ENCODE results near the gene BEAN1.
A peak's percentile ranks its signal among the peaks of the same experiment; 100 is the strongest.
"Not testable (repeated sequence)": the region's sequence is repeated elsewhere in the genome, so short reads cannot be mapped to it uniquely, and the experiment has no call there.

The BEAN1 gene

DNA sequence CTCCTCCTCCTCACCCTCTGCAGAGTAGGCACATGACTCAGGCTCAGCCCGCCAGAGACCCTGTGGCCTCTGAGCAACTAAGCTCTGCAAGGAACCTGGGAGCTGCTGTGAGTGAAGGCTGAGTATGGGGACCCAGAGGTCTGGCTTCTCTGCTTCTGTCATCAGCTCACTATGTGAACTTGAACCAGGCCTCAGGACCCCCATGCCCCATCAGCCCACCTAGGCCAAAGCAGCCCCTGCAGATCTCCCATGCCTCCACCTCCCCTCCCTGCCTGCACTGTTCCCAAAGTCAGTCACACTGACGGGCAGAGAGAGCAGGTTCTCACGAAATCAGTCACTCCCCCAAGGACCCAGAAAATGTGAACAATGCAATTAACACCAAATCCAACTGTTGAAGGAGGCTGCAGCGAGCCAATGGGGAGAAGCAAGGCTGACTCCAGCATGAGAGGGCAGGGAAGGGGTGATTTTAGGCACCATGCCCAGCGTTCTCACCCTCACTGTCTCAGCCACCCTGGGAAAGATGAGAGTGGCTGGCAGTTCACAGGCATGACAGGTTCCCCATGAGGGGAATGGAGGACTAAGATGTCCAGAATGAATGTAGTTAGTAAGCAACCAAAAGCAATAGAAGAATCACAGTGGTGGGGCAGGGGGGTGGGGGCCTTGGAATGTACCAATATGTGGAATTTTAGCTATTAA is 60.6 kb downstream of the BEAN1 start:
- DNase-seq, result peak; percentile 49

DNA sequence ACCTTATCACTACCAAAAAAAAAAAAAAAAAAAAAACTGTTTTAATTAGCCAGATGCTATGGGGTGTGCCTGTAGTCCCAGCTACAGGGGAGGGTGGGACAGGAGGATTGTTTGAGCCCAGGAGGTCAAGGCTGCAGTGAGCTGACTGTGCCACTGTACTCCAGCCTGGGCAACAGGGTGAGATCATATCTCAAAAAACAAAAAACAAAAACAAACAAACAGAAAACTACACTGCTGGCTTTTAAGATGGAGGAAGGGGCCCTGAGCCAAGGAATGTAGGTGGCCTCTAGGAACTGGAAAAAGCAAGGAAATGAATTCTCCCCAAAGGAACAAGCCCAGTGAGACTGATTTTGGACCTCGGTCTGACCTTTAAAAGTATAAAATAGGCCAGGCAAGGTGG is 61.4 kb downstream of the BEAN1 start:
- DNase-seq, result peak; percentile 19

DNA sequence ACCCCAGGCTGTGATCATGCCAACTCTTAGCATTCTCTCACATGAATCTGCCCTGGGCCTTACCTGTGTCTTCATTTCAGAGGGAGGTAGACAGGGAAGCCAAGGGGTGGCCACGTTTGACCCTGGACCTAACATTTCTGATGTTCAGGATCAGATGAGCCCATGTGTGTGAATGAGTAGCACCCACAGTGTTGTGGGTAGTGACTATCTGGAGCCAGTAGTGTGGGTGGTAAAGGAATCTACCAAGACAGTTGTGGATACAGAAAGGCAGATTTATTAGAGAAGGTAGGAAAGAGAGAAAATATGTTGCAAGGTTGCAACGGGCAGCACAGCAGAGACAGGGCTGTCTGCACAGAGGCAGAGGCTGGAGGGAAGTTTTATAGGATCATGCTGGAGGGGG is 62.3 kb downstream of the BEAN1 start:
- DNase-seq, result peak; percentile 41

DNA sequence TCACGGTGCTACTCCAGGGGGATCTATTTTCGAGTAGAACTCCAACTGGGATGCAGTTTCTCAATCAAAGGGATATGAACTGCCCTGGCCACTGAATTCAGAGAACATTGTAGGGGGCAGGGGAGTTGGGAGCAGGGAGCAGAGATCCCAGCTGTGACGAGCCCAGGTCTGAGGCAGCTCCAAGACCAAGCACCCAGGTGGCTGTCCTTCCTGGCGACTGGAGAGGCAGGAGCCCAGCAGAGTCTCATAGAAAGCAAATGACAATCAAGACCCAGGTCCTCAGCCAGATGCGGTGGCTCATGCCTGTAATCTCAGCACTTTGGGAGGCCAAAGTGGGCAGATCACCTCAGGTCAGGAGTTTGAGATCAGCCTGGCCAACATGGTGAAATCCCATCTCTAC is 62.7 kb downstream of the BEAN1 start:
- peak; percentile 47 for DNase-seq

DNA sequence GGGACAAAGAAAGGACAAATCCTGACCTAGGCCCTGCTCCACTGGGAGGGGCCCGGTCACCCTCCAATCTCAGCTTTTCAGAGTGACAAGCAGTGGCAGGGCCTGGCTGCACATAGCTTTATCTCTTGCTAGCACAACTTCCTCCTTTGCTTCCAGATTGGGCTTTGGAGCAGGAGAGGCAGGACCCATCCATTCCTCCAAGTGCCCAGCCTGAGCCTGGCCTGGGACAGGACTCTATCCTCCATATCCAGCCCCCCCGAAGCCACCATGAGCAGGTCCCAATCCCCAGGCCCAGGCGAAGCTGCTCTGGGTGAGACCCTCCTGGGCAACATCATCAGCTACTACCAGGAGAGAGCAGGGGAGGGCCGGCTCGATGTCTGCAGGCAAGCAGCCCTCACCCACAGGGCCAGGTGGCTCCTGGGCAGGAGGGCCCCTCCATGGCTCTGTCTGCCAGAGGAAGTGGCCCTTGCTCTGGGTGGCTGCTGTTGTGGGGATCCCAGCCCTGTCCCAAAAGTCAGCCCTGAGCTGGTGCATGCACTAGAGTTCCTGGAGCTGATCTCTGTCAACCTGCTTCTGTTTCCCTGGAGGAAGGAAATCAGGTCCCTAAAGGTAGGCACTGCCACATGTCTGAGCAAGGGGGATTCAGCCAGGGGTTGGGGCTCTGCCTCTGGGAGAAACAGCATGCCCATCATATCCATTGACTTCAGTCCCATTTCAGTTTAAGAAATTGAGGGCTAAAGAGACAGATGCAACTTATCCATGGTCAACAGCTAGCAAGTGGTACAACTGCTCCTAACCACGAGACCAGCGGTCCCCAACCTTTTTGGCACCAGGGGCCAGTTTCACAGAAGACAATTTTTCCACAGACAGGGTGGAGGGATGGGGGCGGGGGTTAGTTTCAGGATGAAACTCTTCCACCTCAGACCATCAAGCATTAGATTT is 64.0 kb downstream of the BEAN1 start:
- DNase-seq, result peak; percentile 56

DNA sequence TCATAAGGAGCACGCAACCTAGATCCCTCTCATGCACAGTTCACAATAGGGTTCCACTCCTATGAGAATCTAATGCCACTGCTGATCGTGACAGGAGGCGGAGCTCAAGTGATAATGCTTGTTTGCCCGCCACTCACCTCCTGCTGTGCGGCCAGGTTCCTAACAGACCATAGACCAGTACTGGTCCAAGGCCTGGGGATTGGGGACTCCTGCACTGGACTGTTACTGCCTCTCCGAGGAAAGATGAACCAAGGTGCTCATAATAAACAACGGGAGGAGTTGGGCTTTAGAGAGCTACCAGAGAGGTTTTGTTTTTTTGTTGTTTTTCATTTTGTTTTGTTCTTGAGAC is 64.6 kb downstream of the BEAN1 start:
- DNase-seq, result no peak

DNA sequence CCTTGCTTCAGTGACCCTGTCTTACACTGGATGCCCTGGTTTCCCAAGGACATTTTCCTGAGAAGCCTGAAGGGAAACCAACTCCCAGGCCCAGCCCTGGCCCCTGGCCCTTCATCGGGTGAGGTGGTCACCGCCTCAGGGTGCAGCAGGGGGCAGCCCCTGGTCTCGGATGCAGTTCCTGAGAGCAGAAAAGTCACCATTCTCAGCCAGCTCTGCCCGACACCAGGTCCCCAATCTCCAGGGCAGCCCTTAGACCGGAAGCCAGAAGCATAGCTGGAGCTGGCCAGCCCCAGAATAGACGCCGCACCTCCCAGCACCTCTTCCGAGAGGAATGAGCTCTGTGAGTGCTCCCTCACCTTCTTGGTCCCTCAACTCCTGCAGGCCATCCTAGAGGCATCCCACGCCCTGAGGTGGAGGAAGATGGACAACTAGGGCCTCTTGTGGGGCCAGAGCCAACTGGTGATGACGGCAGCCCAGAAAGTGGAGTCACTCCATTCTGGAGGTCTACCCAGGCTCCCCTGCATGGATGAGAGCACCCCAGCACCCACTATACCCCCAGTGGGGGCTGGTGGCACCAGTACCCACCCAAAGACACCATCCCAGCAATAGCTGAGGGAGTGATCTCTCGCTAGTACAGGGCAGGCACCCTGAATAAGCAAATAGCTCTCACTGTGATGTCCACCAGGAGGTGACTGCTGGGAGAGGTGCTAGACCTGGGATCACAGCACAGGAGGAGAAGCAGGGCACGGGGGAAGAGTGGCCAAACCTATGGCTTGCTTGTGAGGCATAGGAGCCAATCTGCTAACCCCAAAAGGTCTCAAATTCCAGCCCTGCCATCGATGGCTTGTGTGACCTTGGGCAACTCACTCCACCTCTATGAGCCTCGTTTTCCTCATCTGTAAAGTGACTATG is 66.7 kb downstream of the BEAN1 start:
- peak; percentile 52 for DNase-seq

DNA sequence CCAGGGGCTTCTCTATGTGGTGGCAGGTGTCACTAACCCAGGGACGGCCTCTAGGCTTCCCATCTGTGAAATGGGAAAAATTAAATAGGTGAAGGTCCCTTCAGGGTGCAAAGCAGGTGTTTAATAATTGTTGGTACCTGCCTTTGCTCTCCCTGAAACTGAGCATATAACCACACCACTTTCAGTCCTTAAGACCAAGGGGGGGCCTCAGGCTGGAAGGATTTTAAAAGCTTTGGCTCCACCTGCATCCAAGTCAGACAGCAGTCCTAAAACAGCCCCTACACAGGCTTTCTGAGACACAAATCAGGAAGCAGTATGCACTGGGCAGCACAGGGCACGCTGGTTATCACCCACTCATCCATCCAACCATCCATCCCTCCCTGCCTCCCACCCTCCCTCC is 67.8 kb downstream of the BEAN1 start:
- DNase-seq, result no peak

DNA sequence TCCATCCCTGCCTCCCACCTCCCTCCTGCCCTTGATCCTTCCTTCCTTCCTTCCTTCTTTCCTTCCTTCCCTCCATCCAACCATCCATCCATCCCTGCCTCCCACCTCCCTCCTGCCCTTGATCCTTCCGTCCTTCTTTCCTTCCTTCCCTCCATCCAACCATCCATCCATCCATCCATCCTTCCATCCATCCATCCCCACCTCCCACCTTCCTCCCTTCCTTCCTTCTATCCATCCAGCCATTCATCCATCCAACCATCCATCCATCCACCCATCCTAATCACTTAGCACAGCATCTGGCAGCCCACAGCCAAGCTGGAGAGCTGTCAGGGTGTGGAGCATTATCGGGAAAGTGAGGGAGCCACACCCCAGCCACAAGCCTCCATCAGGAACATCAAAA is 68.3 kb downstream of the BEAN1 start:
- DNase-seq, result no peak

DNA sequence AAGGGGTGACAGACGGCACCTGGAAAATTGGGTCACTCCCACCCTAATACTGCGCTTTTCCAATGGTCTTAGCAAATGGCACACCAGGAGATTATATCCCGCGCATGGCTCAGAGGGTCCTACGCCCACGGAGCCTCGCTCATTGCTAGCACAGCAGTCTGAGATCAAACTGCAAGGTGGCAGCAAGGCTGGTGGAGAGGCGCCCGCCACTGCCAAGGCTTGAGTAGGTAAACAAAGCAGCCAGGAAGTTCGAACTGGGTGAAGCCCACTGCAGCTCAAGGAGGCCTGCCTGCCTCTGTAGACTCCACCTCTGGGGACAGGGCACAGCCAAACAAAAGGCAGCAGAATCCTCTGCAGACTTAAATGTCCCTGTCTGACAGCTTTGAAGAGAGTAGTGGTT is 69.1 kb downstream of the BEAN1 start:
- DNase-seq, result not testable (repeated sequence)

DNA sequence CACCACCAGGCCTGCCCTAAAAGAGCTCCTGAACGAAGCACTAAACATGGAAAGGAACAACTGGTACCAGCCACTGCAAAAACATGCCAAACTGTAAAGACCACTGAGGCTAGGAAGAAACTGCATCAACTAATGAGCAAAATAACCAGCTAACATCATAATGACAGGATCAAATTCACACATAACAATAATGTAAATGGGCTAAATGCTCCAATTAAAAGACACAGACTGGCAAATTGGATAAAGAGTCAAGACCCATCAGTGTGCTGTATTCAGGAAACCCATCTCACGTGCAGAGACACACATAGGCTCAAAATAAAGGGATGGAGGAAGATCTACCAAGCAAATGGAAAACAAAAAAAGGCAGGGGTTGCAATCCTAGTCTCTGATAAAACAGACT is 70.8 kb downstream of the BEAN1 start:
- DNase-seq, result not testable (repeated sequence)

DNA sequence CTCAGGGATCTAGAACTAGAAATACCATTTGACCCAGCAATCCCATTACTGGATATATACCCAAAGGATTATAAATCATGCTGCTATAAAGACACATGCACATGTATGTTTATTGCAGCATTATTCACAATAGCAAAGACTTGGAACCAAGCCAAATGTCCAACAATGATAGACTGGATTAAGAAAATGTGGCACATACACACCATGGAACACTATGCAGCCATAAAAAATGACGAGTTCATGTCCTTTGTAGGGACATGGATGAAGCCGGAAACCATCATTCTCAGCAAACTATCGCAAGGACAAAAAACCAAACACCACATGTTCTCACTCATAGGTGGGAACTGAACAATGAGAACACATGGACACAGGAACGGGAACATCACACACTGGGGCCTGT is 74.5 kb downstream of the BEAN1 start:
- DNase-seq, result not testable (repeated sequence)

DNA sequence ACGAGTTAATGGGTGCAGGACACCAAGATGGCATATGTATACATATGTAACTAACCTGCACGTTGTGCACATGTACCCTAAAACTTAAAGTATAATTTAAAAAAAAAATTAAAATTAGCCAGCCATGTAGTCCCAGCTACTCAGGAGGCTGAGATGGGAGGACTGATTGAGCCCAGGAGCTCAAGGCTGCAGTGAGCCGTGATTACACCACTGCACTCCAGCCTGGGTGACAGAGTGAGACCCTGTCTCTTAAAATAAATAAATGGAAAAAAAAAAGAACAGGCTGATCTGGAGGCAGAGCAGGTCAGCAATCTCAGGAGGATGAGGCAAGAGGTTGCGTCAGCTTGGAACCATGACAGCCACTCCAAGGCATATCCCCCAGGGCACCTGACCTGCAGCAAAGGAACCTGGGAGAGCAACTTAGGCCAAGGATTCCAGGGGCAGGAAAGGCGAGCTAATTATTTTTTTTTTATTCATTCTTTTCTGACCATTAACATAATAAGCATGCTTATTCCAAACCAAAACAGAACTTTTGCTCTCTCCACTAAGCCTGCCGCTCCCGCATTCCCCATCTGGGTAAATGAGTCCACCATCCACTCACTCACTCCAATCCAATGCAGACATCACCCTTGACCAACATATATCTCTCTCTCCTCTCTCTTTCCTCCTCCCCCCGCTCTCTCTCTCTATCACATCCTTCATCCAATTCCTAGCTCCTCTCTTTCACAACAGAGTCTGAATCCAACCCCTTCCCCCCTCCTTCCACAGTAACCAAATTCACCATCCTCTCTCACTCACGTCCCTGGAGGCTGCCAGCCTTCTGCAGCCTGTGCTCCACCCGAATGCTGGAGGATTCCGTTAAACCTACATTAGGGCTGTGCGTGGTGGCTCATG is 75.2 kb downstream of the BEAN1 start:
- peak; percentile 15 for DNase-seq

DNA sequence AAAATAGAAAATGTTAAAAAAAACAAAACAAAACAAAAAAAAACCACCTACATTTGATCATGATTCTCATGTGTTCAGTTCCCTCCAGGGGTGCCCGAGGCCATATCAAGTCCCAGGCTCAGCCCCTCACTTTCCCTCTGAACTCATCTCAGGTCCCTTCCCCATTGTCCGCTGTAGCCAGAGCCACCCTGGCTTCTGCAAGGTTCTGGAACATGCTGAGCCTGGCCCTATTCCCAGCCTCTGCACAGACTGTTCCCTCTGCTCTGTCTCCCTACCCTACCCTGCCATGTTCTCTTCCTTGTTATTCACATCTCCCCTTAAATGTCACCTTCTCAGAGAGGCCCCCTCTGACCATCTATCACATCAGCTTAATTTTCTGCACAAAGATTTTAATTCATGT is 75.9 kb downstream of the BEAN1 start:
- no peak for DNase-seq

DNA sequence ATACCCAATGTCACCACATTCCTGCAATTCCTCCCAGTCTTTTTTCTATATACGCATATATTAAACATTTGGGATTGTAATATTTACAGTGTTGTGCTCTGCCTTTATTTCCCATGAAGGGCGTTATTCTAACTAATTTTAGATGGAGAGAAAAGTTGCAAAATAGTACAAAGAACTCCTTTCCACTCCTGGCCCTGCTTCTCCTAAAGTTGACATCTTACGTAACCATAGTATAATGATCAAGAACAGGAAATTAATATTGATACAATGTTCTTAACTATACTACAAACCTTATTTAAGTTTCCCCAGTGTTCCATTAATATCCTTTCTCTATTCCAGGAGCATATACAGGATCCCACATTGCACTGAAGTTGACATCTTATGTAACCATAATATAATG is 76.5 kb downstream of the BEAN1 start:
- DNase-seq, result no peak

DNA sequence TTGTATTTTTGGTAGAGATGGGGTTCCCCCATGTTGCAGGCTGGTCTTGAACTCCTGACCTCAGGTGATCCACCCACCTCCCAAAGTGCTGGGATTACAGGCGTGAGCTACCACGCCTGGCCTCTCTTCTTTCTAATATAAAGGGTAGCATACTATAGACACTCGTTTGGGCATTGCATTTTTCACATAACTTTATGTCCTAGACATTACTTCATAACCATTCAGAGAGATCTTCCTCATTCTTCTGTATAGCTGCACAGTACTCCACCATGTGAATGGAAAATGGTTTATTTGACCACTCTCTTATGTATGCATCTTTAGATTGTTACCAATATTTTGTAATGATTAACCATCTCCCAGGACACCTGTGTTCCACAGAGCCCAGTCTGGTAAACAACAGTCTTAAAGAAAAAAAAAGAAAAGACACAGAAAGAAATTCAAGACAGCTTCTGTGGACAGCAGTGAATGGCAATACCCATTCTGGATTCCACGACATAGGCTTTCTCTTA is 80.7 kb downstream of the BEAN1 start:
- peak; percentile 38 for DNase-seq

DNA sequence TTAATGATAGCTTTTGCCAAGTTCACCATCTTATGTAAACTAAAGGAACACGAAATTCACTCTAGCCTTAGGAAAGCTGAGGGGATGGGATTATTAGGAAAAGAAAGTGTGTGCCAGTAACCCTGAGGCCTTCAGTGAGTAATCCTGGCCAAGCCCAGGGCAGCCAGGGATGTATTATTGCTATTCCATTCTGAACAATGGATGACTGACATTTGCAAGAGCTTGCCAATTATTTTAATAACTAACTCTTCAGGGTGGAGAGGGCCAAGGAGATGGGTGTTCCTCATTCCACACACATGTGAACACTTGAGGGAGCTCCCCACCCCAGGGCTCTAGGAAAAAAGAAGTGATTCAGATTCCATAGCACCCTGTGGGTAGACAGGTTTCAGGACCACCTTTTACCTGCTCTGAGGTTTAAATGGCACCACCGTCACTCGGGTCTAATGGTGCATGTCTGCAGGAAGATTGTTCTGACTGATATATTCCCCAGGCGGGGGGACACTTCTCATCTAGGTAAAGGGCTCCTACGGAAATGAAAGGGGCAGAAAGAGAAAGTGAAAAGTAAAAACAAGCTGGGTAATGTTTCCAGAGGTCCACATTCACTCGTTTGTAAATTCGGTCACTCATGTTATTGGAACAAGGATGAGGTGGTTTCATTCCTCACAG is 81.3 kb downstream of the BEAN1 start:
- peak; percentile 41 for DNase-seq

DNA sequence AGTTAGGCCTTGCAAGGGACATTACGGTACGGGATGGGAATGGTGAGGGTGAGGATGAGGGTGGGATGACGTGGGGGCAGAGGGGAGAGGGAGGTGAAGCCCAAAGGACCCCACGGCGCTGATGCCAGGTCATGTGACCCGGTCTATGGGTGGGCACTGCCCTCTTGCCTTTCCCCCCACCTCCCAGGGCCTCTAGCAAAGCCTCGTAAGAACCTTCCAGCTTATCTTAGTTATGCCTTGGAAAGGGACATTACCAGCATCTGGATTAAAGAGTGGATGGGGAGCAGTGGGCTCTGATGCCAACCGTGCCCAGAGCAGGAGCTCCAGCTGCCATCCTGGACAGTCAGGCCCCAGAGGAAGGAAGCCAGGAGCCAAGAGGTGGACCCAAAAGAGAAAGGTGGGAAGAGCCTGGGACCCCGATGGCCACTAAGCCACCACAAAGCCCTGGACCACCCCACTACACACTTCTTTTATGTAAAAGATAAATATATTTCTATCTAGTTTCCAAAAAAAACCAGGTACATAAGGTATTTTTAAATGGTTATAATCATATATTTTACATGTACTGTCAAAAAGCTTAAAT is 81.9 kb downstream of the BEAN1 start:
- peak; percentile 24 for DNase-seq

DNA sequence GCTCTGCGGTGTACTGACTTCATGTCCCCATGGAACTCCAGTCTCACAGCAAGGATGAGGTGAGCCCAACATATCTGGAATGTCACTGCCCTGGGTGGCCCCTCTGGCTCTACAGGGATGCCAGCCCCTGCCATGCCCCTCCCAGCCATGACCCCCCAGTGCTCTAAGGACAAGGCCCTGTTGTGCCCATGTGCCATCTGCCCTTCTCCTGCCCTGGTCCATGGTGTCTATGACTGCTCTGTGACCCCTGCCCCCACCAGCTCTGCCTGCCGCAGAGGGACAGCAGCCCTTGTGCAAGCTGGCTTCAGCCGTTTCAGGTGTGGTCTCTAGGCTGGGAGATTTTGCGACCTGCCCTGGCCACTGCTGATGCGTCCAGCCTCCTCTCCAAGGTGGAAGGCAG is 82.5 kb downstream of the BEAN1 start:
- peak; percentile 47 for DNase-seq

DNA sequence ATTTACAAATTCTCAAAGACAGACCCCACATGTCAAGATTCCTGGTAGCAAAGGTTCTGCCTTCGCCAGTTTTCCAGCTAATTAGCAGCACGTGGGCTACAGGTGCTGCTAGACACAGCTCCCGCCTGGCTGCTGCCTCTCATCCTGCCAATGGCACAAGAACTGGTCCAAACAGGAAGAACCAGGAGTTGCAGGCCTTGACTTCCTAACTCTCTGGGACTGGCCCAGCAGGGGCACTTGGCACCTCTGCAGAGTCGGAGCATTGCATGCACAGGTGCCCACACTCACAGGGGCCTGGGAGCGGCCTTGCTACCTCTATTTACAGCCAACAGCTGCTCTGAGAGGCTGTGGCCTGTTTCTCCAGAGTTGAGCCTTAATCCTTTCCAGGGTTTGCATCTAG is 83.2 kb downstream of the BEAN1 start:
- DNase-seq, result no peak

Measured in activated CD8-positive, alpha-beta memory T cell treated with anti-CD3 and anti-CD28 coated beads for 24 hours (primary cell).